BLaER1 treated with 17β-estradiol and CSF1 and Interleukin-3, amounts not matched to agents 10 nM and 100 nM (cell line): ENCODE results near the gene CABP2.

Experiments used
- H3K27ac ChIP-seq, 11 experiments: shearing (Covaris generic); formaldehyde crosslinking; 2 replicates each; pipeline ENCODE4 v1.8.1; 2022
- H3K27me3 ChIP-seq, 11 experiments: shearing (Covaris generic); formaldehyde crosslinking; 2 replicates each; pipeline ENCODE4 v1.8.1; 2022
- H3K36me3 ChIP-seq, 11 experiments: shearing (Covaris generic); formaldehyde crosslinking; 2 replicates each; pipeline ENCODE4 v1.8.1; 2022
- H3K4me1 ChIP-seq, 10 experiments: shearing (Covaris generic); formaldehyde crosslinking; 2 replicates each; pipeline ENCODE4 v1.8.1; 2022
- H3K4me2 ChIP-seq, 11 experiments: shearing (Covaris generic); formaldehyde crosslinking; 2 replicates each; pipeline ENCODE4 v1.8.1; 2022
- H3K4me3 ChIP-seq, 10 experiments: shearing (Covaris generic); formaldehyde crosslinking; 2 replicates each; pipeline ENCODE4 v1.8.1; 2022
- H3K9ac ChIP-seq, 11 experiments: shearing (Covaris generic); formaldehyde crosslinking; 2 replicates each; pipeline ENCODE4 v1.8.1; 2022
- H3K9me3 ChIP-seq, 11 experiments: shearing (Covaris generic); formaldehyde crosslinking; replicated peaks in 1 of 11; 2 replicates each; pipeline ENCODE4 v1.8.1; 2022
- H4K20me1 ChIP-seq, 11 experiments: shearing (Covaris generic); formaldehyde crosslinking; 2 replicates each; pipeline ENCODE4 v1.8.1; 2022
- Cebpa-rat ChIP-seq, 11 experiments: shearing (Covaris generic); IDR thresholded peaks; 2 replicates each; pipeline ENCODE4 v1.8.1; 2022

Gene CABP2

GRCh38 chr11:67506426-67507051 lies 16.7 kb downstream of the CABP2 start:
- peak overlapping the region in 9 of 10 experiments; percentile 58 to 86 (median 74); a peak in 17 of 20 replicates for H3K4me3 ChIP-seq
- peaks cover 26 to 55% (median 45%) of the 10 kb centered on the region in 11 experiments; a peak in 21 of 22 replicates for H4K20me1 ChIP-seq
- peaks cover 9 to 22% (median 13%) of the 10 kb centered on the region in 11 experiments for H3K36me3 ChIP-seq
- TF ChIP-seq Cebpa-rat (IDR thresholded peaks at IDR 0.05) = no peak
- peaks cover 0 to 13% (median 9%) of the 10 kb centered on the region in 11 experiments; a peak in 9 of 22 replicates for H3K27me3 ChIP-seq
- no peaks in the 10 kb centered on the region for H3K9me3 ChIP-seq
- peak overlapping the region in 9 of 11 experiments; percentile 4 to 92 (median 45); a peak in 10 of 22 replicates for H3K27ac ChIP-seq
- peak overlapping the region; percentile 58 to 91 (median 84) for H3K9ac ChIP-seq
- H3K4me1 ChIP-seq = peaks cover 51 to 60% (median 55%) of the 10 kb centered on the region in 10 experiments
- H3K4me2 ChIP-seq = peak overlapping the region; percentile 91 to 100 (median 99)

- H4K20me1 ChIP-seq = peaks cover 26 to 63% (median 47%) of the 10 kb centered on the region in 11 experiments; a peak in 21 of 22 replicates
- peaks cover 13 to 29% (median 21%) of the 10 kb centered on the region in 11 experiments for H3K36me3 ChIP-seq
- no peak for TF ChIP-seq Cebpa-rat (IDR thresholded peaks at IDR 0.05)
- H3K4me3 ChIP-seq = peak overlapping the region; percentile 81 to 96 (median 88)
- peaks cover 59 to 67% (median 62%) of the 10 kb centered on the region in 10 experiments for H3K4me1 ChIP-seq
- peak overlapping the region; percentile 62 to 92 (median 71); a peak in 21 of 22 replicates for H3K27ac ChIP-seq
- peaks cover 0 to 13% (median 9%) of the 10 kb centered on the region in 11 experiments; a peak in 9 of 22 replicates for H3K27me3 ChIP-seq
- H3K9ac ChIP-seq = peak overlapping the region; percentile 80 to 91 (median 84)
- peak overlapping the region; percentile 91 to 100 (median 99) for H3K4me2 ChIP-seq
- H3K9me3 ChIP-seq = no peaks in the 10 kb centered on the region
Measured at GRCh38 chr11:67505605-67506396, 17.4 kb downstream of the CABP2 start.

GRCh38 chr11:67504950-67505581 lies 18.2 kb downstream of the CABP2 start, which contains the start of gene PITPNM1:
Gene PITPNM1, minus strand, starts transcription at chr11:67505363. Its CDS starts 1,183 bp downstream, at chr11:67504180.
- Histone ChIP-seq H3K36me3 (peaks cover 18 to 36% (median 24%) of the 10 kb centered on the region in 11 experiments), H3K27ac (peak within 1 kb of the TSS; percentile 62 to 81 (median 71)), H3K4me3 (peak within 1 kb of the TSS; percentile 81 to 96 (median 88)), H3K27me3 (peaks cover 0 to 13% (median 9%) of the 10 kb centered on the region in 11 experiments; a peak in 9 of 22 replicates), H4K20me1 (peaks cover 26 to 67% (median 47%) of the 10 kb centered on the region in 11 experiments; a peak in 21 of 22 replicates), H3K4me2 (peak within 1 kb of the TSS; percentile 91 to 100 (median 99)), H3K9ac (peak within 1 kb of the TSS; percentile 80 to 91 (median 84)), H3K4me1 (peaks cover 66 to 74% (median 69%) of the 10 kb centered on the region in 10 experiments), H3K9me3 (peaks cover 0 to 2% (median 0%) of the 10 kb centered on the region in 11 experiments; a peak in 1 of 22 replicates)
- no peak for TF ChIP-seq Cebpa-rat (IDR thresholded peaks at IDR 0.05)

- H3K9ac ChIP-seq = peak overlapping the region; percentile 75 to 88 (median 84)
- peaks cover 23 to 43% (median 29%) of the 10 kb centered on the region in 11 experiments for H3K36me3 ChIP-seq
- peak overlapping the region; percentile 55 to 81 (median 70) for H3K27ac ChIP-seq
- H3K27me3 ChIP-seq = peaks cover 0 to 13% (median 9%) of the 10 kb centered on the region in 11 experiments; a peak in 9 of 22 replicates
- H3K4me3 ChIP-seq = peak overlapping the region; percentile 81 to 96 (median 88)
- TF ChIP-seq Cebpa-rat (IDR thresholded peaks at IDR 0.05) = no peak
- H3K9me3 ChIP-seq = peaks cover 0 to 7% (median 0%) of the 10 kb centered on the region in 11 experiments; a peak in 1 of 22 replicates
- H3K4me1 ChIP-seq = peaks cover 67 to 75% (median 70%) of the 10 kb centered on the region in 10 experiments
- H4K20me1 ChIP-seq = peaks cover 26 to 71% (median 47%) of the 10 kb centered on the region in 11 experiments; a peak in 21 of 22 replicates
- H3K4me2 ChIP-seq = peak overlapping the region; percentile 91 to 100 (median 99)
Measured at GRCh38 chr11:67504005-67504949, 19.0 kb downstream of the CABP2 start.

- H3K9ac ChIP-seq = peak overlapping the region; percentile 75 to 88 (median 84)
- H3K9me3 ChIP-seq = peaks cover 0 to 7% (median 0%) of the 10 kb centered on the region in 11 experiments; a peak in 1 of 22 replicates
- H3K4me3 ChIP-seq = peak overlapping the region; percentile 81 to 96 (median 88)
- H3K4me1 ChIP-seq = peaks cover 62 to 69% (median 64%) of the 10 kb centered on the region in 10 experiments
- peak overlapping the region in 8 of 11 experiments; percentile 37 to 81 (median 71); a peak in 12 of 22 replicates for H3K27ac ChIP-seq
- peak overlapping the region; percentile 91 to 100 (median 99) for H3K4me2 ChIP-seq
- peaks cover 26 to 79% (median 47%) of the 10 kb centered on the region in 11 experiments; a peak in 21 of 22 replicates for H4K20me1 ChIP-seq
- H3K27me3 ChIP-seq = peaks cover 0 to 13% (median 9%) of the 10 kb centered on the region in 11 experiments; a peak in 9 of 22 replicates
- TF ChIP-seq Cebpa-rat (IDR thresholded peaks at IDR 0.05) = no peak
- H3K36me3 ChIP-seq = peaks cover 23 to 52% (median 37%) of the 10 kb centered on the region in 11 experiments
Measured at GRCh38 chr11:67503119-67504004, 19.9 kb downstream of the CABP2 start.

GRCh38 chr11:67502328-67502979 lies 20.8 kb downstream of the CABP2 start:
- peaks cover 0 to 13% (median 9%) of the 10 kb centered on the region in 11 experiments; a peak in 9 of 22 replicates for H3K27me3 ChIP-seq
- H3K9me3 ChIP-seq = peaks cover 0 to 7% (median 0%) of the 10 kb centered on the region in 11 experiments; a peak in 1 of 22 replicates
- peaks cover 27 to 61% (median 46%) of the 10 kb centered on the region in 11 experiments for H3K36me3 ChIP-seq
- H4K20me1 ChIP-seq = peaks cover 27 to 85% (median 45%) of the 10 kb centered on the region in 11 experiments; a peak in 21 of 22 replicates
- no peak for TF ChIP-seq Cebpa-rat (IDR thresholded peaks at IDR 0.05)
- H3K4me1 ChIP-seq = peaks cover 59 to 67% (median 63%) of the 10 kb centered on the region in 10 experiments
- H3K27ac ChIP-seq = no peak overlapping the region
- H3K4me2 ChIP-seq = peak overlapping the region; percentile 91 to 100 (median 99); a peak in 21 of 22 replicates
- no peak overlapping the region; a peak in 1 of 20 replicates for H3K4me3 ChIP-seq
- peak overlapping the region in 7 of 11 experiments; percentile 6 to 88 (median 33); a peak in 5 of 22 replicates for H3K9ac ChIP-seq
